Kidney capillary endothelial cell (primary cell): ENCODE measurements around the gene ATP6V1F.

Experiments used
- DNase-seq: peaks from one replicate; pipeline ENCODE4 v3.0.0-alpha.2; 2018; ENCODE audit warnings: low spot score

ATP6V1F gene

DNA sequence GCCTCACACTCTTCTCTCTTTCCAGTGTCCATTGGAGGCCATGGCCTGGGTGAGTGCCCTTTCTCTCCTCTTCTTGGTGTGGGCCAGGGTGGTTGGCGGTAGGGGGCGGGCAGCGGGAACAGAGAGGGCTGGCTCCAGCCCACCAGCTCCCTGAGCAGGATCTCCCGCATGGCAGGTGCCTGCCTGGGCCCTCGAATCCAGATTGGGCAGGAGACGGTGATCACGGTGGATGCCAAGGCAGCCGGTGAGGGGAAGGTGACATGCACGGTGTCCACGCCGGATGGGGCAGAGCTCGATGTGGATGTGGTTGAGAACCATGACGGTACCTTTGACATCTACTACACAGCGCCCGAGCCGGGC lies 13.5 kb upstream of the ATP6V1F start:
- no peak for DNase-seq

- no peak for DNase-seq
Observed at GRCh38 chr7:128849804-128850490, 12.7 kb upstream of the ATP6V1F start.

DNA sequence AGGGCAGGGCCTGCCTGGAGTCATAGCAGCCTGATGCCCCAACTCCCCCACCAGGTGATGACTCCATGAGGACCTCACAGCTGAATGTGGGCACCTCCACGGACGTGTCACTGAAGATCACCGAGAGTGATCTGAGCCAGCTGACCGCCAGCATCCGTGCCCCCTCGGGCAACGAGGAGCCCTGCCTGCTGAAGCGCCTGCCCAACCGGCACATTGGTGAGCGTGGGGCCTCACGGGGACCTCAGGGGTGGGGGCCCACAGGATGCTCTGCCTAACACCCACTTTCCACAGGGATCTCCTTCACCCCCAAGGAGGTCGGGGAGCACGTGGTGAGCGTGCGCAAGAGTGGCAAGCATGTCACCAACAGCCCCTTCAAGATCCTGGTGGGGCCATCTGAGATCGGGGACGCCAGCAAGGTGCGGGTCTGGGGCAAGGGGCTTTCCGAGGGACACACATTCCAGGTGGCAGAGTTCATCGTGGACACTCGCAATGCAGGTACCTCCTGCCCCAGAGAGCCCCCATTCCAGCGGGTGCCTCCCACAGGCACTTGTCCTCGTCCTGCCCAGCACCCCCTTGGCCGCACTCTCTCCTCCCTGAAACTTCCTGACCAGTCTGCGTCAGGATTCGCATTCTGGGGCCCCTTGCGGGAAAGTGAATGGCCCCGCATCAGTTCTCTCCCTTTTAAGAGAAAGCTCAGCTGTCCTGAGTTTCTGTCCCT lies 10.0 kb upstream of the ATP6V1F start:
- DNase-seq, result no peak

- no peak for DNase-seq
Observed at GRCh38 chr7:128853799-128854198, 8.9 kb upstream of the ATP6V1F start.

- no peak for DNase-seq
Observed at GRCh38 chr7:128854396-128854795, 8.3 kb upstream of the ATP6V1F start.

DNA sequence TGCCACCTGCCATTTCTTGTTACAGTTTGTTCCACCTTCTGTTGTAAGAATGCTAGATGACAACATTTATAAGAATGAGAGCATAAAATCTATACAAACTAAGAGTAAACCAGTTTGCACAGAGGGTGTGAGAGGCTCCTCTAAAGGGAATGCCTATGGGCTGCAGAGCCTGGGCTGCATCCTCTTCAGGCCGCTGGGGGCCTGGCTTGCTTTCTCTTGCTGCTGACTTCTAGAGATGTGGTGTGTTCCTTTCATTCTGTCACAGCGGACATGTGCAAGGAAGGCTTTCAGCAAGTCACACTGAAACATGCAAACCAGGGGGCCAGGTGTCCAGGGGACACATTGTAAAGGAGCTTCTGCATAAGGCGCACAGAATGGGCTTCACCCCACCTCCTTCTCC lies 7.1 kb upstream of the ATP6V1F start:
- DNase-seq, result no peak

- DNase-seq, result no peak
Observed at GRCh38 chr7:128856001-128856718, 6.5 kb upstream of the ATP6V1F start.

DNA sequence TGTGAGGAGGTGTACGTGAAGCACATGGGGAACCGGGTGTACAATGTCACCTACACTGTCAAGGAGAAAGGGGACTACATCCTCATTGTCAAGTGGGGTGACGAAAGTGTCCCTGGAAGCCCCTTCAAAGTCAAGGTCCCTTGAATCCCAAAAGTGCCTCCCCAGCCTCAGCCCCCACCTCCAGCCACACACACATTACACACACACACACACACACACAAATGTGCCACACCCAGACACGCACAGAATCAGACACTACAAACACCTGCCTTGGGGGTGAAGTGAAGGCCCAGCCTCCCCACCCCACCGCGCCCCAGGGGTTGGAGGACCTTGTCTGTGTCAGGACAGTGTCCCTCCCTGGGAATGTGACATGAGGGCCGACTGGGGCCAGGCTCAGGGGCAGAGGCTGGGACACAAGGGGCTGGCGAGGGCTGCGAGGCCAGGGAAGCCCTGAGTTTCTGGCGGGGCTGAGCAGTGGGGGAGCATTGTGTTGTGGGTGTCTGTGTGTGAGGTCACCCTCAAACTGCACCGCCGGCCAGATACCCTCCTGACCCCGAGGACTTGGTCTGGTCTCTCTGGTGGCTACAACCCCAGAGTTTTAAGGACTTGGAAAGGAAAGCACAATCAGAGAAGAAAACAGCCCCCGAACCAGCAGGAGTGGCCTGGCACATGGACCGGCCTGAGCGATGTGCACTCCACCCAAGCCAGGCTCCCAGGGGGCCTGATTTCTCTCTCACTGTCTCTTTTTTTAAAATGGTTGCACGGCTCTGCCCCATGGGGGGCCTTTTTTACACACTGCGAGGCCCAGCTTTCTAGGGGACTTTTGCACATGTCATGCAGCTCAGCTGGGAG lies 4.0 kb upstream of the ATP6V1F start:
- DNase-seq, result no peak

DNA sequence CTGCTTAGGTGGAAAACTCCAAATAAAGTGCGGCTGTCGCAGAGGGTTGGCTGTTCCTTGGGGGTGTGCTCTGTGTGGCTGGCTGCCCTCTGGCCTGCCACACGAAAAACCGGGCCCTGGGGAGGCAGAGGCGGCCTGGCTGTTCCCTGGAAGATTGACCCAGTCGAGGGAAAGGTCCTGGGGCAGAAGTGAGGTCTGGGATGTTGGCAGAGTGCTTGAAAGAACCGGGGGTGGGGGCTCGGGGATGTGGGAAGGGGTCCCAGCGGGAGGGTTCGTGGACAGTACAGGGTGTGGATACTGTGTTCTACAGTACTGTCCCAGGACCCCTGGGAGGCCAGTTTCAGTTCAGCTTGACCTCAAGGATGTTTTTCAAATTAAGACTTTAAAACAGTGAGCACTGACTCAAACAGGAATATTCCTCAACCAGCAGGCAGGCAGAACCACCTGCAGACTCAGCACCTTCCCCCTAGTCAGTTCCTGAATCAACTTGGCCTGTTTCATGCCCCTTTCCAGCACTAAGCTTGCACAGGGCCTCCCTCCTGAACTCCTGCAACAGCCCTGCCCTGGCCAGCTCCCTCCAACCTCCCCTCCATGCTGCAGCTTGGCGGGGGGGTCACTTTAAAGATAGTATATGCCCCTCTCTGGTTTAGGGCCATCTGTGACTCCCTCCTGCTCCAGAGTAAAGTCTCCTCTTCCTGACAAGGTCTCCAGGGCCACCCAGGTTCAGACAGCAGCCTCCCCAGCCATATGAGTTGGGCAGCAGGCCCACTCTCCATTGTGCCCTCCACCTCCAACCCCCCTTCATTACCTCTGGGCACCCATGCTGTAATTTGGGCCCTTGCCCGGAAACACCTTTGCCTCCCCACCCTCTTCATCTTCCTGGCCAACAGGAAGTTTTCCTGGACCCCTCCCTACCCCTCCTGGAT lies 3.2 kb upstream of the ATP6V1F start:
- no peak for DNase-seq

DNA sequence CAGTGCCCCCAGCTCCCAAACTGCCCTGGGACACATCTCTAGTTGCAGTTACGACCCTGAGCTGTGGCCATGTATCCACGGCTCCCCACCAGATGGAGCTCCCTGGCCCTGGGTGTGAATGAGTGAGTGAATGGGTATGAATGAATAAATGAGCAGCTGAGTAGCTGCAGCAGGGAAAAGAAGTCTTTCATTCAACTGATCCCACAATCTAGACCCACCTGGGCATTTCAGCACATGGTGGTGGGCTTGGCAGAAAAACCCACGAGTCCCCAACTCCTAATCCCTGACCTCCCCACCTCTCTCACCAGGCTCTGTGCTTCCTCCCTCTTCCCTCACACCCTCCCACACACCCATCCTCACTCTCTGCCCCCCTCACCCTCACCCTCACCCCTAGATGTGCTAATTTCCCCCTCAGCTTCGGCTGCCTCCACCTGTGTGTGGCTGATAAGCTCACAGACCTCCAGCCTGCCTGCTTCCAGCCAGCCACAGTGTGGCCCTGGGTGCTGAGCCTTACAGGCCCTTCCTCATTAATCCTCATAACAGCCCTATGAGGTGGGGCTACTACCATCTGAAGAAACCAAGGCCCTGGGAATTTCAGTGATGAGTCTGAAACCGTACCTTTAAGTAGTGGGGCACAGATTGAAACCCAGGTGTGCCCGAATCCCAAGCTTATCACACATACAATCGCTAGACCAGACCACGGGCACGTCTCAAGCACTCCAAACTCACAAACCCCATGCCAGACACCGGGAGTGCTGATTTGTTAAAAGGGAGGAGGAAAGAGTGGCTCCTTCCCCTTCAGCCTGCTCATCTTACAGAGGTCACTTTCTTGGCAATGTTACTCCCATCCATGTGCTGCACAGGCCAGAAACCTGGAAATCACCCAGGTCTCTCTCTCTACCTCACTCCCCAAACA lies 2.2 kb upstream of the ATP6V1F start:
- DNase-seq, result no peak

DNA sequence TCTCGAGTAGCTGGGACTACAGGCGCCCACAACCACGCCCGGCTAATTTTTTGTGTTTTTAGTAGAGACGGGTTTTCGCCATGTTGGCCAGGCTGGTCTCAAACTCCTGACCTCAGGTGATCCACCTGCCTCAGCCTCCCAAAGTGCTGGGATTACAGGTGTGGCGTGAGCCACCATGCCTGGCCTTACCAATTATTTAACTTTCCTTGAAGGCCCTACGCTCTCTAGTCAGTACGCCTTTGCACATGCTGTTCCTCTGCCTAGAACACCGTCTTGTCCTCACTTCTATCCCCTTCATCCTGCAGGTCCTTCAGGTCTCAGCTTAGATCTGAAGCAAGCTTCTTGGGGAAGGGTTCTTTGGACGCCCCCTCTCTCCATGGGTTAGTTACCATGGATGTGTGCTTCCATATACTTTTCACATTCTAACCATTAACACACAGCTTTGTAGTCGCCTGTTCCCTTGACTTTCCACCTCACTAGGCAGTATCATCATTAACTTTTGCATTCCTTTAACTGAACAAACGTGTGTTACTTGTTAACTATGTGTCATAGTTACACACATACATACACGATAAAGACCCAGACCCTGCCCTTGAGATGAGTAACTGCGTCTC lies 592 bp upstream of the ATP6V1F start:
- no peak for DNase-seq

GRCh38 chr7:128863433-128863989 lies 855 bp downstream of the ATP6V1F start:
- peak; percentile 76 for DNase-seq

DNA sequence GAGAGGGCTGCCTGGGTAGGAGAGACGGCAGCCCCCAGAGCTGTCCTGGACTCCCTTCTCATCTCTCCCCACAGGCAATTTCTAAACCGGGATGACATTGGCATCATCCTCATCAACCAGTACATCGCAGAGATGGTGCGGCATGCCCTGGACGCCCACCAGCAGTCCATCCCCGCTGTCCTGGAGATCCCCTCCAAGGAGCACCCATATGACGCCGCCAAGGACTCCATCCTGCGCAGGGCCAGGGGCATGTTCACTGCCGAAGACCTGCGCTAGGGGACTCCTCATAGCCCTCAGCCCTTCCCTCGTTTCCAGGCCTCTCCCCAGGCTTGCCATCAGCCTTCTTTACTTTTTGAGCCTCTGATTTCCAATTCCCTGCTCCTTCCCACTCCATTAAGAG lies 2.6 kb downstream of the ATP6V1F start:
- no peak for DNase-seq

DNA sequence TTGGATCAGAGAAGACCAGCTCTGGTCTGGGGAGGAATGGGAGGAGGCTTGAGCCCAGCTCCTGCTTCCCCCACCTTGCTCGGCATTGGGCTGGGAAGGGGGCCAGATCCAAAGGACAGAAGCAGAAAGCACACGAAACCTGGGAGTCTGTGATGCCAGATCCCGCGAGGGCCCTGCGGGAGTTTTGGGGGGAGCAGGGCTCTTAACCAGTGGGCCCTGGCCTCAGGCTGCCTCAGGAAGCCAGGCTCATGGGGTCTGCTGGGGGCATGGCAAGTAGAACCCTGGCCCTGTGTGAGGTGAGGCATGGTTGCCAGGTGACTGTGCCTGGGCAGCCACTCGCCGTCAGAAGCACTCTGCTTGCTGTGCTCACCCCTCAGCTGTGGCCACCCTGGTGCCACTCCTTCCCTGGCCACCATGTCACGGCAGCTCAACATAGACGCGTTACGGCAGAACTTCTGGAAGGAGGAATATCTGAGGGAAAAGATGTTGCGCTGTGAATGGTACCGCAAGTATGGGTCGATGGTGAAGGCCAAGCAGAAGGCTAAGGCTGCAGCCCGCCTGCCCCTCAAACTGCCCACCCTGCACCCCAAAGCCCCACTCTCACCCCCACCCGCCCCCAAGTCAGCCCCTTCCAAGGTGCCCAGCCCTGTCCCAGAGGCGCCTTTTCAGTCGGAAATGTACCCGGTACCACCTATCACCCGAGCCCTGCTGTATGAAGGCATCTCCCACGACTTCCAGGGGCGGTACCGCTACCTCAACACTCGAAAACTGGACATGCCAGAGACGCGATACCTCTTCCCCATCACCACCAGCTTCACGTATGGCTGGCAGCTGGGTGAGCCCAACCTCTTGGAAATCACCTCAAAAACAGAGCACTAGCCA lies 3.6 kb downstream of the ATP6V1F start:
- no peak for DNase-seq

DNA sequence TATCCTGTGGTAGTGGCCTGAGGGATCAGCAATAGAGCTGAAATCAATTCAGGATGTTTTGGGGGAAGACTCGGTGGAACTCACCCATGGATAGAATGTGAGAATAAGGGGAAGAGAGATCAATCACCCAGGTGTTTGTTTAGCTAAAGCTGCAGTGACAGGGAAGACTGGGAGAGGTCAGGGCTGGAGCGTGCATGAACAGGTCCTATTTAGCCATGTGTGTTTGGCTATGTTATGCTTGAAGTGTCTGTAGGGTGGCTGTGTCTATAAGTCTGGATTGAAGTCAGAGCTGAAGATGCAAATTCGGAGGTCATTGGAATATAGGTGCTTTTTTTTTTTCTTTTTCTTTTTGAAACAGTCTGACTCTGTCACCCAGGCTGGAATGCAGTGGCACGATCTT lies 4.6 kb downstream of the ATP6V1F start:
- DNase-seq, result no peak

- no peak for DNase-seq
Observed at GRCh38 chr7:128867842-128868623, 5.4 kb downstream of the ATP6V1F start.

DNA sequence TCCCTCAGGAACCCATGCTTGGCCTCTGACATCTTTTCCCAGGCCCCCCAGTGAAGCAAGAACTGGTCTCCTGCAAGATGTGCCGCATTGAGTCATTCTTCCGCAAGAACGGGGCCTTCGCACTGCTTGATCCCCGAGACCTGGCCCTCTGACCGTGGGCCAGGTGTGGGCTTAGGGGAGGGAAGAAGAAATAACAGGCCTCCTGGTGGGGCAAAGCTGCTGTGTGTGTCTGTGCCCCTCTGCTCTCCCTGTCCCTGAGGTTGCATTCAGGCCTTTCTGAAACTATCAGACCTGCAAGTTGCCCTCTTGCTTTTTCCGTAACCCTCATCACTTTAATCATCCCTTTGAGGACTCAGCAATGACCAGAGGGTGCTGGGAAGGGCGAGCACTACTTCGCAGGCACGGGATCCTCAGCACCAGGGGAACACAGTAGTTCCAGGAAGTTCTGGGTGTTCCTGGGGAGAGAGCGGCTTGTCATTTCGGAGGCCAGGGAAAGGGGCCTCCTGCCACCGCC lies 6.0 kb downstream of the ATP6V1F start:
- no peak for DNase-seq
